AG10803 (cell line): Measurements from ENCODE around the gene SBNO2.

Experiments used
- DNase-seq: peaks from one replicate; pipeline ENCODE4 v3.0.0; 2010; ENCODE audit warnings: low read depth
- H3K4me3 ChIP-seq: 2 replicates; pipeline ENCODE4 v1.5.1; 2011; ENCODE audit warnings: mild to moderate bottlenecking, low read length, control low read depth
- TF ChIP-seq, protein P1 (sequence below): conservative IDR thresholded peaks from 2 replicates; pipeline ENCODE4 v1.5.1; 2011; ENCODE audit warnings: mild to moderate bottlenecking, low read length, control low read depth, inconsistent platforms

SBNO2 gene

DNA sequence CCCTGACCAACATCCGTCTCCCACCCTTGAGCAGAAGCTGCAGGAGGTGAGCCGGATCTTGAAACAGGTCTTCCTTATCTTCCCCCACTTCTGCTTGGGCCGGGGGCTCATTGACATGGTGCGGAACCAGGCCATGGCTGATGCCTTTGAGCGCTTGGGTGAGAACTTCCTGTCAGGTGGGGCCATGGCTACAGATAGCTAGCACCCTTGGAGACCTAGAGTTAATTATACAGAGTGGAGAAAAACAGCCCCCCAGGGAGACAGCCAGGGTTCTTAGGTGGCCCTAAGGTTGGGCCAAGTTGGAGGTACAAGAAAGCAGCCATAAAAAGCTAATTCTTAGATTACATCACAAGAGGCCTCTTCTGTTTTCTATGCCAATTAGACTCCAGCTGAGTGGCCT is 116.0 kb downstream of the SBNO2 start:
- DNase-seq, result no peak
- TF ChIP-seq, protein P1, sequence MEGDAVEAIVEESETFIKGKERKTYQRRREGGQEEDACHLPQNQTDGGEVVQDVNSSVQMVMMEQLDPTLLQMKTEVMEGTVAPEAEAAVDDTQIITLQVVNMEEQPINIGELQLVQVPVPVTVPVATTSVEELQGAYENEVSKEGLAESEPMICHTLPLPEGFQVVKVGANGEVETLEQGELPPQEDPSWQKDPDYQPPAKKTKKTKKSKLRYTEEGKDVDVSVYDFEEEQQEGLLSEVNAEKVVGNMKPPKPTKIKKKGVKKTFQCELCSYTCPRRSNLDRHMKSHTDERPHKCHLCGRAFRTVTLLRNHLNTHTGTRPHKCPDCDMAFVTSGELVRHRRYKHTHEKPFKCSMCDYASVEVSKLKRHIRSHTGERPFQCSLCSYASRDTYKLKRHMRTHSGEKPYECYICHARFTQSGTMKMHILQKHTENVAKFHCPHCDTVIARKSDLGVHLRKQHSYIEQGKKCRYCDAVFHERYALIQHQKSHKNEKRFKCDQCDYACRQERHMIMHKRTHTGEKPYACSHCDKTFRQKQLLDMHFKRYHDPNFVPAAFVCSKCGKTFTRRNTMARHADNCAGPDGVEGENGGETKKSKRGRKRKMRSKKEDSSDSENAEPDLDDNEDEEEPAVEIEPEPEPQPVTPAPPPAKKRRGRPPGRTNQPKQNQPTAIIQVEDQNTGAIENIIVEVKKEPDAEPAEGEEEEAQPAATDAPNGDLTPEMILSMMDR, result no peak
- no peak overlapping the region for H3K4me3 ChIP-seq
